Activated CD4-positive, CD25-positive, alpha-beta regulatory T cell treated with anti-CD3 and anti-CD28 coated beads, Interleukin-2, amount 50 U/mL, for 24 hours (primary cell): ENCODE data around the gene DCLK1.
"Not testable (repeated sequence)": the region's sequence is repeated elsewhere in the genome, so short reads cannot be mapped to it uniquely, and the experiment has no call there.

ENCODE experiments used
- ATAC-seq, 2 donors: fragments of 150-1000 bp; cut with Tn5 transposase; one replicate each; pipeline ENCODE4 v1.10.0; 2021; ENCODE audit warnings: mild to moderate bottlenecking in 1 of 2, moderate library complexity in 1 of 2

The DCLK1 gene

DNA sequence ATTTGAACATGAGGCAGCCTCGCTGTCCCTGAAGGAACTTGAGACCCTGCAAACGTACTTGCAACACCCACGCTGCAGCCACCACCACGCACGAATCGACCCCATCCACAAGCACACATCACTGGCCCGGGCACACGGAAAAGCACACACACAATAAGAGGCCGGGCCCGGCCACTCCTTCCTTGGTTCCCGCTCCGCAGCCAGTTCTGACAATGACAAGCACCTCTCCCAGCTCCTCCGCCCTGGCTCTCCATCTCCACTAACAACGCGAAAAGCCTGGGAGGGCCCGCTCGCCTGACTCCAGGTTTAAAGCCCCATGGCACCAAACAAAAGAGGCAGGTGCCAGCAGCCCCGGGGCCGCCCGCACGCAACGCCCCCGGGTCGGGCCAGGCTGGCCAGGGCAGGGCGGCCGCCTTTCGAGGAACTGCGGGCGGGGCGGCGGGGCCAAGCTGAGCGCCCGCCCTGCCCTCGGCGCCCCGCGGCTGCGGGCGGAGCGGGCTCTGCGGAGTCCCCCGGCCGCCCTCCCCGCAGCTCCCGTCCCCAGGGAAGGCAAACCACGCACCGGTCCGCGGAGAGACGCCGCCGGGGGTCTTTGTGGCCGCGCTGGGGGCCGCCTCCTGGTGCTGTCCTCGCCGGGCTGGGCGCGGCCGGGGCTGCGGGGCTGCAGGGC is 495 bp downstream of the DCLK1 start:
- ATAC-seq: no peak

DNA sequence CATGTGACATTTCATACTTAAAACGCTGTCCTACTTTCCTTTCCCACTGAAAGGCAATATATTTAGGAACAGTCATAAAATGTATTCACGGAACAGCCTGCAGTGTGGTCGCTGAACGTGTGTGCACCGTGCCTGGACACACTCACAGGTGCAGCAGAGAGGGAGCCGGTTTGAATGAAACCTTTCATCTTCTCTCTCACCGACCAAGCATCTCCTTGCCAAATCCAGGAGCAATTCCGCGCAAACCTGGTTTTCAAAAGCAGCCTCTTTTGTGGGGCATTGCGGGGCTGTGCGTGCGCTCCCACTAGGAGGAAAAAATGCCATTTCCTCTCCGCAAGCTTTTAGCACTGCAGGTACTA is 1.0 kb downstream of the DCLK1 start:
- ATAC-seq: no peak

DNA sequence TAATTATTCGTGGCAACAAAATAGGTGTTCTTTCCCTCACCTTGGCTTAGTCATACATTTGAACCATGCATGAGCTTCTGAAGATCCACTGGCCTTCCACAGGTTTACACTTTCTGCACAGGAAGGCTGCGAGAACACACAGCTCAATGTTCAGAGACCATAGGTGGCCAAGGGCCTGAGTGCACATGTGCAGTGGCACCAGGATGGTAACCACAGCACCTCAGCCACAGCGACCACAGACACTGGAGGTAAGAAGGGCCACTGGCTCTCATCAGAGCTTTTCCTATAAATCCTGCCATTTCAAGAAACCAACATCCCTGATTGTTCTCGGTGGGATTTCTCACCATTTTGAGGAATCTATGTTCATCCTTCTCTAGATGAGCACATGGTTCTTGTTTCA is 1.6 kb downstream of the DCLK1 start:
- ATAC-seq: no peak

DNA sequence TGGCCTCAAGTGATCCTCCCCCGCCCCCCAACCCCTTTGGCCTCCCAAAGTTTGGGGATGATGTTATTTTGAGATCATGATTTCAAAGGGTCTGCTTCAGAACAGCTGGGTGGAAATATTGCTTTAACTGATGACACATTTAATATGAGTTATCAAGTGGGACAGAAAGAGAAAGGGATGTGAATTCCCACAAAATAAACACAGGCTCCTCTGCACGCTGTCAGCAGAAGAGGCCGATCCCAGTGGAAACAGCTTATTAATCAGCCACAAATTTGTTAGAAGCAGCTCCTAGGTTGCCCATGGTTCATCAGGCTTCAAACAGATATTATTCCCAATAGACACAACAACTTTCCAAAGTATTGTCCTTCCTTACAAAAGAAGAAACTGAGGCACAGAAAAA is 4.7 kb downstream of the DCLK1 start:
- ATAC-seq: no peak

DNA sequence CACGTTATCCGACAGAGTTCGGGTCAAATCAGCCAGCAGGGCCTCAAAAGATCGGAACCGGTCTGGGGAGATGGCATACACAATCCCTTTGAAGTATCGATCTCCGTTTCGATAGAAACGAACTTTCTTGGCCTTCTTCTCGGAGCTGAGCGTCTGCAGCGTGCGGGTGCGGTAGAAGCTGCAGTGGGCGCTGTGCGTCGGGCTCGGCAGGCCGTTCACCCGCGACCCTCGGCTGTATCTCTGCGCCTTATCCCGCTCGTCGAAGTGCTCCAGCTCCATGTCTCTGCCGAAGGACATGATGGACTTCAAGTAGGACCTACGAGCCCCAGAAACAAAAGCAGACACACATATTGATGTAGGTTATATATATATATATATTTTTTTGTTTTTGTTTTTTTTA is 5.3 kb downstream of the DCLK1 start:
- ATAC-seq: no peak

DNA sequence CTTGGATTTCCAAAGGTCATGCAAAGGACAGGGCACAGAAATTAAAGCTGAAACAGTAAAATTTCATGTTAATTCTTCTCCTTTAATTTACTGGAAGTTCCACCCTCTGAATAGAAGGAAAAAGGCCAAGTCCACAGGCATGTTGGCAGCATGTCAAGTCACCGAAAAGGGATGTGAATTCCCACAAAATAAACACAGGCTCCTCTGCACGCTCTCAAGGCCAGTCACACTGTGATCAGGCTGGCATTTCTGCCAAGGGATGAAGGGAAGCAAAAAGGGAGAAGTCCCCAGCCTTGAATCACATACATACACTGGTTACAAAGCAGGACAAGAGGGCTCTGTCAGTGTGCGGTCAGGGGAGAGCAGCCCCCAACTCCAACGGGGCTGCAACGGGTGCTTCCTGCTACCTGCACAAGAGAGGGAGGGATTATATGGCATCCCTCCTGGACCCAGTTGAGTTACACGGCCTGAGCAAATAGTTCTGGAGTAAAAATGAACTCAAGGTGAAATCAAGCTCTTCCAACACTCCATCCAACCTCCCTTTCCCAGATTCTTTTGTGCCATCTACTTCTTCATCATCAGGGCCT is 6.9 kb downstream of the DCLK1 start:
- ATAC-seq: no peak

DNA sequence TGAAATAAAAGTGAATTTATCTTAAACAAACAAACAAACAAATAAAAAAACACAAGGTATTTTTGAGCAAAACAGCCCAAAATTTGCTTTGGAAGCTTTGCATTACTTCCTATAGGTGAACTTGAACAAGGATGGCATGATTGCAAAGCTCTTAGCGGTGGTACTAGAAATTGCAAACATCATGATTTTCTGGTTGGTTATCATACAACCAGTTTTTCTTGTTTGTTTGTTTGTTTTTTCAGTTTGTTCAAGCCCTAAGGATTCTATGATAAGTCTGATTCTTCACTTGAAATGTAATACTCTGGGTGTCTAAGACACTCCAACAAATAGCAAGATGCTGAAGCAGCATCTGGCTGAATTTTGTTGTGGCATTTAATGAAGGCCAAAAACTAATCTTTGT is 15.9 kb downstream of the DCLK1 start:
- ATAC-seq: no peak

DNA sequence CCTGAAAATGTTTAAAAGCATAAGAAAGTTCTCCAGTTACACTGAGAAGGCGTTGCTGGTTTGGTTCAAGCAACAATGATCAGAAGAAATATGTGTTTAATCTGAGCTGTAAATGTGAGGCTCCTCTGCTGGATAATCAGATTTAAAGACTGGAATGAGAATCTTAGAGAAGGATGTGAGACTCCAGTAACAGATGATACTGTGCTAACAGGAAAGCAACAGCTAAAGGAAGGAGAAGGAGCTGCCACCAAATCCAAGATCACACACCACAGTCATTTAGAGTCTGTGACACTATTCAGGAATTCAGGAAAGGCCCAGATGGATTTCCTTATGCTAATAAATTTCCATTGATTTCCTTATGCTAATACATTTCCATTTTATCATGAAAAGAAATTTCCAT is 16.9 kb downstream of the DCLK1 start:
- ATAC-seq: no peak

DNA sequence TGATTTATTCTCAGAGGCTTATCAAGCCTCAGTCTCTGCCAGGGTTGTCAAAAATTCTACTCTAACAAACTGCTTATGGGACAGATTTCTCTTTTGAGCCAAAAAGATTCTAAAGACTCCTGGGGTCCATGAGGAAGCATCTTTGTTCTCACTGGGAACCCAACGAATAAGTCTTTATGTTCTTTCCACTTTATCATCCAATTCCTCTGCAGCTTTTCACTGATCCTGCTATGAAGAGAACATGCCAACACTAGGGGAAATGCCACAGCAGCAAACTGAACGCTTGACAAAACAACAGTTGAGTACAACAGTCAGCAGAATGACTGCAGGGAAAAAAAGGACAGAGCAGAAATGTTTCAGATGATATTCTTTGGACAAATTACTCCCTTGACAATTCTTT is 22.2 kb downstream of the DCLK1 start:
- no peak for ATAC-seq

DNA sequence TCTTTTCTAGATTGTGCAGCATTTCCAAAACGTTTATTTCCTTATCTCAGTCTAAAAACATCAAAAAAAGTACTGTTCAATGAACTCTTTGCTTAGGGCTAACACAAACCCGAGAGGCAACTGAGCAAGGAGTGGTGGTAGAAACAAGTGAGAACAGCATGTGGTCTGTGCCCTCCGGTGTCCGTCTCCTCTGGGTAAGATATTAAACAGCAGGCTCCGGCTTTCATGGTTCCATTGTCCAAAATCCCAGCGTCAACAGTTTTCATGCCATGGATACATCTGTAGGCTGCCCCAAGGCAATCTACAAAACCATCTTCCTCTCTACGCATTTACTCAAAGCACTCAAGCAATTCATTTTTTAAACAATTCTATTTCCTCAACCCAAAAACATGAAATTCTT is 22.8 kb downstream of the DCLK1 start:
- no peak for ATAC-seq

DNA sequence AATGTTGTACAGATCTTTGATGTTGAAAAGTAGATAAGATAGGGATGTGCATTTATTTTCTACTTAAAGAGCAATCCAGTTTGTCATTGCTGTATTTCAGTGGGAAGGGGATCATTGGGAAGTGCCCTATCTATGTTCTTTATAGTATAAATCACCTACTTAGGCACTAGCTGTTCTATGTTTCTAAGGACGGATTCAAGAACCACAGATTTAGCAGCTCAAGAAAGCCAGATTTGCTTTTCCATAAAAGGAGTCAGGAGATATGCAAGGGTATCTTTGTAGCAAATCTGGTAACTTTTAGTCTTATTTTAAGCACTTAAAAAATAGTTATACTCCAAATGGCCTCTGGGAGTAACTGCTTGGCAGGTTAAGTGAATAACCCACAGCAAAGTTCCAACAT is 23.7 kb downstream of the DCLK1 start:
- ATAC-seq: no peak

DNA sequence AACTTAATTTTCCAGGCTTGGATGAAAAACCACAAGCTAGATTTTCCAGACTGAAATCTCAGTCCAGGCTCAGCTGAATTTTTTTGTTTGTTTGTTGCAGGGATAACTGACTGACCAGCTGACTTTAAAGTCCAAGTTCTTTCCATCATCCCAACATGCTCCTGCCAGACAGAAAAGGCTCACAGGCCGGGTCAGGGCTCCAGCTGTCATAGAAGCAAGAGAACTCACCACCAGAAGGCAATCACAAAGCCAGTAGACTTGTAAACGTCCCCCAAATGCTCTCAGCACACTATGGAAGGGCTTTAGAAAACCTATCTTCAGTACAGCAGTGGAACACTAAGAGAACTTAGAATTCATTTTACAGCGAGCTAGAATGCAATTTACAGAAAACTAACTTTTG is 25.5 kb downstream of the DCLK1 start:
- ATAC-seq: no peak

DNA sequence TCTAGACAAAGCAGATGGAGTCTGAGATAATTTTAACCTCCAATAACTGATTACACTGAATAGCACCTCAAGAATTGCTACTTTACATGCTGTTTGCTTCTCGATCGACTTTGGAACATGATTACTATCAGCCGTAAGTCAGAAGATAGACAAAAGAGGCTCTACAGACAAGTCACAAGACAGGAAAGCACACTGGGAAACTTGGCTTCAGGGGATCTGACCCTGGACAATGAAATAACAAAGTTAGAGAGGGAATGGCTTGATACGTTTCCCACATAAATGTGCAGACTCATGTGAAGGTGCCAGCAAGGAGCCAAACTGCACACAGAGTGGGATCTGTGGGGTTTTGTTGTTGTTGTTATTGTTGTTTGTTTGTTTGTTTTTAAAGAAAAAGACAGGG is 28.5 kb downstream of the DCLK1 start:
- ATAC-seq: no peak

DNA sequence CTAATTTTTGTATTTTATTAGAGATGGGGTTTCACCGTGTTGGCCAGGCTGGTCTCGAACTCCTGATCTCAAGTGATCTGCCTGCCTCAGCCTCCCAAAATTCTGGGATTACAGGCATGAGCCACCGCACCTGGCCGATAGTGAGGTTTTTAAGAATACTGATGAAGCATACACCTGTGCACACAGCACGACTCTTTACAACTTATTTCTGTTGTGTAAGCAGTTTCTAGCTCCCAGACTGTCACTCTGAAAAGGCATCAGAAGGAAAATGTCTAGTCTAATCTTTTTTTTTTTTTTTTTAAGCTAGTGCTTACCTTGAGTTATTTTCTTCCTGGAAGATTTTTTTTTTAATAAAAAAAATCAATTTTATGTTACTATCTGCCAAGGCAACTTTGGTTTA is 29.3 kb downstream of the DCLK1 start:
- not testable (repeated sequence) for ATAC-seq

DNA sequence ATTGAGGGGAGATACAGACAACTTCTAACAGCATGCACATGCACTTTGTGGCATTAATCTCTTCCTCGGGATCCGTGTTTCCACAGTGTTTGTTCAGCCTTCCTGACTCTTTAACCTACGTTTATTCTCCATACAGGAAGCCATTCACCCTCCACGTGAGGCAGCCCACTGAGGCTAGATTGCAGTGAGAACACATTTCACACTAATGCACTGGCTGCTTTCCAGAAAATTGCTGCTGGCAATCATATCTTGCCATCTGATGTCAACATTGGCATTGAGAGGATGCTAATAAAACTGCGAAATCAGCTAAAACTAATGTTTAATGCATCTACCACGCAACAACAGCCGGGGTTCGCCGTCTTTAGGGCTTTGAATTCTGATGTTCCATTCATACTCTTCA is 30.0 kb downstream of the DCLK1 start:
- no peak for ATAC-seq

DNA sequence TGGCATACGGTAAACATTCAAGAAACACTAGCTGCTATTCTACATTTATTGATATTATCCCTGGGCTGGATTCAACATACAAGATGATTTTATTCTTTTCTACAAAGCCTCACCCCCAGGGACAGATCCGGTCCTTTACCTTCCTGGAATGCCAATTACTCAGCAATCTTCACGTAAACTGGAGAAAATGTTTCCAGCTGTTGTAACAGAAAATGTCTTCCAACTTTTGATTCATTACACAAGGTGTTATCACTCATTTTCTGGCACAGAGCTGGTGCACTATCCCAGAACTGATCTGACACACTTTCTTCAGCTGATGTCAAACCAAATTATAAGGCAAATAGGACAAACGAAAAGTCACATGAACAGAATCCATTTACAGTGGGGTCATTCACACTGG is 33.1 kb downstream of the DCLK1 start:
- ATAC-seq: no peak

DNA sequence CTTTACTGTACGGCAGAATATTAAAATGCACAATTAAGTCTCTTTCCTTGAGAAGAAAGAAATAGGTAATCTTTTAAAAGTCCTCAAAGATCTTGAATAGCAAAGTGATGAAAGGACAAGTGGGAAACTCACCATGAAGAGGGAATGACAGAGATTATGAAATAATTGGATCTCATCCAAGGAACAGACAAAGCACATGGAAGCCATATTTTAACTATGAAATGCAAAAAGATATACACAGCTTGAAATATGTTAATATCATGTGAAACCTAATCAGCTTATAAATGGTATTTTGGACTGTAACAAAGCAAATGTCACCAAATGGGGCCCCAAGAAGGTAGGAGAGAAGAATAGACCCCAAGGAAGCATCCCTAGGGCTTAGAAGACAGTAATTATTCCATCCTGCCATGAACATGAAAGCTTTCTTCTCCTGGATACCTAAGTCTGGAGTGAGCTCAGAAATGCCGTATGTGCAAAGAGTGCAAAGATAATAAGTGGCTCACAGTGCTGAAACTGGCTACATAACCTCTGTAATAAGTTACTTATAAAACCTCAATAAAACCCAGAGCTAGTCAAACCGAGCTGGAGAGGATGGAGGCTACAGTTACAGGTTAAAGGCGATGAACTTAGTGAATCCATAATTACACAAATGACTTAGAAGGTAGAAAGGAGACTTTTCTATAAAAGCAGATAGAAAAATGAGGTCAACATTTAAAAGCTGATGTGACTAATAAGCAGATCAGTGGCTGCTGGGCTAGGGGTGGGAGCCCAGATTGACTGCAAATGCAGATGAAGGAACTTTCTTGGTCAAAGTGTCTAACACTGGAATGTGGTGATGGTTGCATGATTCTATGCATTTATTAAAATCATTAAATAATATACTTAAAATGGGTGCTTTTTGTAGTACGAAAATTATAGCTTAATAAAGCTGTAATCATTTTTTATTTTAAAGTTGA is 34.4 kb downstream of the DCLK1 start:
- no peak for ATAC-seq

DNA sequence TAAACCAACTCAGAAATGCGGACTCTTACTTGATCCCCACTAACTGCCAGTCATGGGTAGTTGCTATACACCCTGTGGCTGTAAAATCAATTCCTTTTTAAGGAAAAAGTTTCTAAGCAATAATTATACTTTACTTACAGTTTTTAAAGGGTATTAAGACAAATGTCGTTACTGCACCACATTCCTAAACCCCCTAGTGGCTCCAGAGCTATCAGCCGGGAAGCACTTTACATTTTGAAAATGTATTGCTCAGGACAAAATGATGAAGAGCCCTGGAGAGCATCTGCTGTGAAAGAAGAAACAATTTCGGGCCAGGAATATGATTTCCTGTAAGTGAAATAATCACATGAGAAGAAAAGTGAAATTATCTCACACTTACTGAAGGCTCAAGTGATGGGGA is 36.7 kb downstream of the DCLK1 start:
- ATAC-seq: no peak

DNA sequence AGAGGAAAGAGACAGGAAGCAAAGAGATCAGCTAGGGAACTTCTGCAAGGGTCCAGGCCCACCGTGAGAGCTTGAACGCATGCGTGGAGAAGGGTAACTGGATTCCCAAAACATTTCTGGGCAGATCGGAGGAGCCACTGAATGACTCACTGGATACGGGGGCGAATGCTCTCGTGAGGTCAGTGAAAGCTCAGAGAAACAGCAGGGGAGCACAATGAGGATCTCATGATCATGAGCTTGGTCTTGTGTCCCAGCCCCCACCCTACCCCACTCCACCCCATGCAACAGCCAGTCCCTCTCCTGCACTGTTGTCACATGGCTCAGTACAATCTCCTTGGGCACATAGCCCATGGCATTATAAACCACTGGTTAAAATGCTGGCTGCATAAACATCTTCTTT is 40.6 kb downstream of the DCLK1 start:
- no peak for ATAC-seq

DNA sequence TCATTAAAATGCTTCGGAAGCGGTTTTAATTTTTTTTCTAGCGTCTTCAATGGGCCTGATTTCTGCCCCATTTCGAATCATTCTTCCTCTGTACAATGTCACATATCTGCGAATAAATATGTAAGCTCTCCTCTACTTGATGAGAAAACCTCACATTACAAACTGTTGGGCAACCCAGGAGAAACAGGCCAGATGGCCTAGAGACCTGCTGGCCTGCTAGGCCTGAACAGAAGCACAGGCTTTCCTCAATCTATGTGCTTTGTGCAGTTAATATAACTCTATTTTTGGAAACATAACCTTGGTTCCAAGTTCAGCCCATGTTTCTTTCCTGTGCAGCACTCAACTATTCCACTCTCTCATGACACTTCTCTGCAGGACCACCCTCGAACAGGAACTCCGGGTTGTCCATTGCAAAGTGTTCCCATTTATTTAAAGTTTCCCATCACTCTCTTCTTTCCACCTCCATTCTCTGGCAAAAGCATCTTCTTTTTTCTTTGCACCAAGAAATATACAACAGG is 42.0 kb downstream of the DCLK1 start:
- no peak for ATAC-seq

DNA sequence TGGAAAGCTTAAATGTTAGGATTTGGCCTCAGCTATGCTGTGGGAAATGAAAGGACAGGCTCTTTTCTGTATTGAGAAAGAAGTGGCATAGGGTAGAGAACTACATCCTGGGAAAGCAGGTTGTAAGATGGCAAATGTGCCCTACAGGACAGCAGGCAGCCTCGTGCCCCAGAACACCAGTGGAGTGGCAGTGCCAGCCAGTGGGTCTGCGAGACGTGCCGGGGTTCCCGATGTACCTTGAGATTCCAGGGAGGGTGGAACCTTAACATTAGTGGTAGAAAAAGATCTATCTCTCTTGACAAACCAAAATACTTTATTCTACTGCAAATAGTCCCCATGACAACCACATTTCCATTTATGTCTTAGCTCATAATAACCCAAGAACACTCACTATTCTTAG is 42.7 kb downstream of the DCLK1 start:
- ATAC-seq: no peak

DNA sequence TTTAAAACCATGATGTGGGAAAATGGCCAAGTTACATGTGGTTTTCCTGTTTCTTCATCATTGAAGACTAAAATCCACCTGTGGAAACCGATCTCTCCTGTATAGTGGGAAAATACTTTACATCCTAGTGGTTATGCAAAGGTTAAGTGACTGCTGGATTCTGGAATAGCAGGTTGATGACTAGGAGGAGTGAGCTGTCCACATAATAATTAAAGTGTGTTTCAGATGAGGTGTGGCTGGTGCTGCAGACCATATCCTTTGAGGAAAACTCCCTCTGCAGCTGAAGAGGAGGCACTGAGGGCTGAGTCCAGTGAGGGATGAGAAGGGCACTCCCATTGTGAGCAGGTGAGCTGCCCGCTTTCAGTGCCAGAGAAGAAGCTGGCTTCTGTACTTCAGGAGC is 43.2 kb downstream of the DCLK1 start:
- no peak for ATAC-seq

DNA sequence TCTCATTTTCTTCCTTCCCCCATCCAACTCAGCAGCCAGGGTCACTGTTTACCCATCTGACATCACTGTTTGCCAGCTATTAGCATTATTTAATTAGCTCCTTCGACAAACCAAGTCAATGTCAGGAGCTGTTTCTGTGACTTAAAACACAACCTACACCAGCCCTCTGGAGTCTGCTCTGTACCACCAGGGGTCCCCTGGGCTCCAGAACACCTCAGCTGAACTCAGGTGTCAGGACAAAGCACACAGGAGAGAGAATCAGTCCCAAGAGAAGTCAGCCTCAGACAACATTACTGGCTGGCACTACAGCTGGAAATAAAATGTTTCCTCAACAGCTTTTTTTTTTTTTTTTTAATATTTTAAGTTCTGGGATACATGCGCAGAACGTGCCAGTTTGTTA is 45.1 kb downstream of the DCLK1 start:
- ATAC-seq: no peak

DNA sequence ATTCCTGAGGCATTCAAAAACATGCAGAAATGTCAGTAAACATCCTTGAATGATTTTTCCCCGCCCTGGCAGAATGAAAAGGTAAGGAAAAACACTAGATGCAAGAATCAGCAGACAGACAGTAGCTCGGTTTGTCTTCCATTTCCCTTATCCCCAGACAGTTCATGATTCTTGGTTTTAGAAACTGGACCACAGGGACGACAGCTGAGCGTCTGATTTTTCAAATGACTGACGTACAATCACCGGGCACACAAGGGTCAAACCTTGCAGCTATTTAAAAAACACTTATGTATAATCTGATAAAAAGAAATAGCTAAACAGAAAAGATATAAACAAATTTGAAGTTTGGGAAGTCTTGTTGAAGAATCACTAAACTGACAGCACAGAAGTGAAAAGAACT is 47.1 kb downstream of the DCLK1 start:
- no peak for ATAC-seq
